ENCODE results near the gene ARF1.

The ARF1 gene

GRCh38 chr1:228134591-228134990 lies 52.1 kb downstream of the ARF1 start:
- DNase-seq = no peak

GRCh38 chr1:228136901-228137300 lies 54.4 kb downstream of the ARF1 start:
- DNase-seq = no peak

GRCh38 chr1:228139406-228139930 lies 57.0 kb downstream of the ARF1 start:
- no peak for DNase-seq

GRCh38 chr1:228139931-228140723 lies 57.6 kb downstream of the ARF1 start, which contains the start of gene GUK1:
TSS of gene GUK1 (plus strand) at chr1:228140279. CDS start at chr1:228140303, 24 bp downstream.
- peak; percentile 99 for DNase-seq

- no peak for DNase-seq
Observed at GRCh38 chr1:228140724-228141225, 58.3 kb downstream of the ARF1 start.

GRCh38 chr1:228141226-228142044 lies 58.9 kb downstream of the ARF1 start:
- peak; percentile 68 for DNase-seq

GRCh38 chr1:228142155-228142691 lies 59.7 kb downstream of the ARF1 start:
- peak; percentile 64 for DNase-seq

GRCh38 chr1:228142701-228143136 lies 60.2 kb downstream of the ARF1 start:
- DNase-seq = peak; percentile 65

GRCh38 chr1:228143480-228144192 lies 61.1 kb downstream of the ARF1 start:
- DNase-seq = no peak

GRCh38 chr1:228144193-228144992 lies 61.9 kb downstream of the ARF1 start:
- DNase-seq = no peak

- no peak for DNase-seq
Observed at GRCh38 chr1:228144993-228145343, 62.5 kb downstream of the ARF1 start.

- peak; percentile 25 for DNase-seq
Observed at GRCh38 chr1:228145463-228146416, 63.2 kb downstream of the ARF1 start.

- no peak for DNase-seq
Observed at GRCh38 chr1:228146417-228147150, 64.1 kb downstream of the ARF1 start.

GRCh38 chr1:228147151-228147693 lies 64.7 kb downstream of the ARF1 start:
- DNase-seq = peak; percentile 21

- DNase-seq = no peak
Observed at GRCh38 chr1:228147768-228148167, 65.3 kb downstream of the ARF1 start.

GRCh38 chr1:228148196-228148861 lies 65.8 kb downstream of the ARF1 start:
- peak; percentile 28 for DNase-seq

All from femur (tissue), 1 donor.